Calu3 (cell line): Measurements from ENCODE around the gene C4orf54. TPM values are rescaled to one million over a fixed set of nuclear protein-coding genes. Genes with fewer than 3 reads are reported as not detected.
A peak's percentile ranks its signal among the peaks of the same experiment; 100 is the strongest.

ENCODE experiments used
- BruUV-seq: library from RNA; stranded (reverse); fragments of 400-500 nt; replicated peaks from 2 replicates; lab custom pipeline; 2021; lab: Mats Ljungman, UMichigan
- CTCF ChIA-PET: fragments of 300-600 bp; sonication (Branson Sonifier 250); formaldehyde crosslinking; loops from one replicate; lab custom pipeline; 2022; ENCODE audit warnings: antibody characterized with exemption; lab: Charles Lee
- DNase-seq: peaks from one replicate; pipeline ENCODE4 v3.0.0; 2022
- H3K27ac Mint-ChIP-seq: one replicate; pipeline ENCODE4 v1.8.0; 2022; ENCODE audit warnings: mixed read lengths; ENCODE audit not compliant: unreplicated experiment
- H3K27me3 Mint-ChIP-seq: one replicate; pipeline ENCODE4 v1.8.0; 2022; ENCODE audit warnings: mixed read lengths; ENCODE audit not compliant: unreplicated experiment
- H3K36me3 Mint-ChIP-seq: one replicate; pipeline ENCODE4 v1.8.0; 2022; ENCODE audit warnings: mild to moderate bottlenecking, moderate library complexity, mixed read lengths; ENCODE audit not compliant: insufficient read depth, unreplicated experiment
- H3K4me1 Mint-ChIP-seq: one replicate; pipeline ENCODE4 v1.8.0; 2022; ENCODE audit warnings: mild to moderate bottlenecking, low read depth, mixed read lengths; ENCODE audit not compliant: unreplicated experiment
- H3K4me3 Mint-ChIP-seq: one replicate; pipeline ENCODE4 v1.8.0; 2022; ENCODE audit warnings: mild to moderate bottlenecking, low read depth, moderate library complexity, mixed read lengths; ENCODE audit not compliant: unreplicated experiment
- H3K9me3 Mint-ChIP-seq: one replicate; pipeline ENCODE4 v1.8.0; 2022; ENCODE audit warnings: low read depth, mixed read lengths; ENCODE audit not compliant: unreplicated experiment
- intact Hi-C: fragments of 100-400 bp; cut with micrococcal nuclease; formaldehyde crosslinking; loops from one replicate; pipeline ENCODE4 v1.10.0; 2022; ENCODE audit not compliant: unreplicated experiment
- total RNA-seq: library from RNA; stranded (reverse); gene quantifications from 2 replicates; pipeline ENCODE4 v1.2.3, GENCODE V29; 2022
- TF ChIP-seq, protein P1 (sequence below): fragments of 200-600 bp; IDR thresholded peaks from one replicate; pipeline ENCODE4 v1.8.0; 2022; ENCODE audit warnings: antibody characterized with exemption; ENCODE audit not compliant: unreplicated experiment

The C4orf54 gene
- total RNA-seq, 1 experiment from 2014 or later = not detected

DNA sequence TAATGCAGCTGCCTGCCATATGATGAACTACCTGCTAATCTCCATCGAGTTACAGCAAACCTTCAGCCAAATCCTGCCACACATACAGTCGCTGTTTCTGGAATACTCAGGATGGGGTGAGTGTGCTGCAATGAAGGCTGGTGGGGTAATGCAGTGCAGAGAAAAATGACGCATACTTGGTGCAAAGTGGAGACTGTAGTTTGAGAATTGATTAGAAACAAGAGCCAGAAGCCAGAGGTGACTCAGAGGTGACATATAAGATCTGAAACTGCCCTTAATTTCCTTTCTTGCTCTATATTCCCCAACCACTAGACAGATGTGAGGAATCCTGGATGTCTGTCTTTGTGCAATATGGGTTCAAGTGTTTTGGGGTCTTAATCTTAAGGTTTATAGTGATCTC, 22.0 kb downstream of the C4orf54 start:
- no peaks in the 10 kb centered on the region for H3K36me3 Mint-ChIP-seq
- no peaks in the 10 kb centered on the region for H3K27me3 Mint-ChIP-seq
- H3K27ac Mint-ChIP-seq = no peak overlapping the region
- DNase-seq = peak; percentile 11
- no peaks in the 10 kb centered on the region for H3K9me3 Mint-ChIP-seq
- no peak overlapping the region for H3K4me3 Mint-ChIP-seq
- intact Hi-C loops = no loop called here
- TF ChIP-seq, protein P1, sequence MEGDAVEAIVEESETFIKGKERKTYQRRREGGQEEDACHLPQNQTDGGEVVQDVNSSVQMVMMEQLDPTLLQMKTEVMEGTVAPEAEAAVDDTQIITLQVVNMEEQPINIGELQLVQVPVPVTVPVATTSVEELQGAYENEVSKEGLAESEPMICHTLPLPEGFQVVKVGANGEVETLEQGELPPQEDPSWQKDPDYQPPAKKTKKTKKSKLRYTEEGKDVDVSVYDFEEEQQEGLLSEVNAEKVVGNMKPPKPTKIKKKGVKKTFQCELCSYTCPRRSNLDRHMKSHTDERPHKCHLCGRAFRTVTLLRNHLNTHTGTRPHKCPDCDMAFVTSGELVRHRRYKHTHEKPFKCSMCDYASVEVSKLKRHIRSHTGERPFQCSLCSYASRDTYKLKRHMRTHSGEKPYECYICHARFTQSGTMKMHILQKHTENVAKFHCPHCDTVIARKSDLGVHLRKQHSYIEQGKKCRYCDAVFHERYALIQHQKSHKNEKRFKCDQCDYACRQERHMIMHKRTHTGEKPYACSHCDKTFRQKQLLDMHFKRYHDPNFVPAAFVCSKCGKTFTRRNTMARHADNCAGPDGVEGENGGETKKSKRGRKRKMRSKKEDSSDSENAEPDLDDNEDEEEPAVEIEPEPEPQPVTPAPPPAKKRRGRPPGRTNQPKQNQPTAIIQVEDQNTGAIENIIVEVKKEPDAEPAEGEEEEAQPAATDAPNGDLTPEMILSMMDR = no peak
- peaks cover 49% of the 10 kb centered on the region for H3K4me1 Mint-ChIP-seq
- BruUV-seq = no TSS peak
- CTCF ChIA-PET = no interaction called here

DNA sequence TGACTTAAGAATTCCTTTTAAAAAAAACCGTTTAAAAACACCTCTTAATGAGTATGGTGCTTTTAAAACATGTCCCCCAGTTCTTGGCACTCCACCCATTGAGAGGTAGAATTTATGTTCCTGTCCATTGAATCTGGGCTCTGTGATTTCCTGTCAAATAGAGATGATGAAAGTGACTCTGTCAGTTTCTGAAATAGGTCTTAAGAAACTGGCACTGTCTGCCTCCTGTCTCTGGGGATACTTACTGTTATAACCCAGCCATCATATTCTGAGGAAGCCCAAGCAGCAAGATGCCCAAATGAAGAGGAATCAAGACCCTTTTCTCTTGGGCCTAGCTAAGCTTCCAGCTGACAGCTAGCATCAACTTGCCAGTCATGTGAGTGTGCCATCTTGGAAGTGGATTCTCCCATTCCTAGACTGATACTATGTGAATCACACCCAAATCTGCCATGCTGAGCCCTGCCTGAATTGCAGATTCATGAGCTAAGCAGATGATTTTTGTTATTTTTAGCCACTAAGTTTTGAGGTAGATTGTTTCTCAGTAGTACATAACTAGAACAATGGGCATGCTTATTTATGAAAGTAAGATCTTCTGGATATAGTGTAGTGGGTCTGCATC, 22.8 kb downstream of the C4orf54 start:
- CTCF ChIA-PET = no interaction called here
- TF ChIP-seq, protein P1 = no peak
- DNase-seq = no peak
- Mint-ChIP-seq H3K4me3 (no peak overlapping the region), H3K27ac (no peak overlapping the region), H3K9me3 (no peaks in the 10 kb centered on the region), H3K36me3 (no peaks in the 10 kb centered on the region), H3K27me3 (no peaks in the 10 kb centered on the region), H3K4me1 (peaks cover 51% of the 10 kb centered on the region)
- intact Hi-C loops = loop anchor here (5.0 kb wide), 1 partner anchor 73 kb away; the partner anchor contains the start of gene TRMT10A
- no TSS peak for BruUV-seq

DNA sequence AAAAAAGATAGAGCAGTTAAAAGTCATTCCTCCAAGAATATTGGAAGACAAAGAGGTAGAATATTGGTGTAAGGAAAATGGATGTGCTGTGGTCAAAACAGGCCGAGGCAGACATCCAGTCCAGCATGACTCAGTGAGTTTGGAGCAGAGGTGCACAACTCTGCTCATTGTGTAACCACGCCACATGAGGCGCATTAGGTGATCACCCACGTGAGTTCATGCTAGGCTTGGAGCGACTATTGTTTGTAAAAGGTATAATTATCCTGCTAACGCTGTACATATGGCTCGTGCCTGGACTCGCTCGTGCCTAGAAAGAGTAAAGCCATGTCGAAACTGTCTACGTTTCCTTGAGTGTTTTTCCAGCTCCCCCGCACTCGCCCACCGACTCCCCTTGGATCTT, 23.9 kb downstream of the C4orf54 start:
- BruUV-seq = no TSS peak
- TF ChIP-seq, protein P1 = no peak

DNA sequence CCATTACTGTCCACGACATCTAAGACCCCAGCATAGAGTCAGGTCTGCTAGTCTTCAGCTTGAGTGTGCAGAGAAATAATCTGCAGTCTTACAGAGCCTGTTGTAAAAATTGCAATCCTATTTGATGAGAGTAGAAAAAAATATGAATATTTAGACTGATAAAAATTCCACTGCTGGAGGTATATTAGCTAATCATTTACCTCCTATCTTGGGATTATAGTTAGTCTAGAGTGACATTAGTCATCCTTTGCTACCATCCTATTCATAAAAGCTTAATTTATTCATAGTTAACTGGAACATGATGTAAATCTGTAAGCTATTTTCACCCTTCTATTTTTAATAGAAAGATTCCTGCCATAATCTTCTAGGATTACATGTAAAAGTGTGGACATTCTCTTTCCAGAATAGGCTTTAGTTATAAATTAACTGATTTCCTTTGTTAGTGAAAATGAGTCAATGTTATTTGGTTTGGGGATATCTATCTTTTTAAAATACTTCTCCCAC, 26.7 kb downstream of the C4orf54 start:
- H3K9me3 Mint-ChIP-seq = no peaks in the 10 kb centered on the region
- DNase-seq = no peak
- H3K27ac Mint-ChIP-seq = no peak overlapping the region
- no peaks in the 10 kb centered on the region for H3K27me3 Mint-ChIP-seq
- H3K36me3 Mint-ChIP-seq = no peaks in the 10 kb centered on the region
- TF ChIP-seq, protein P1 = no peak
- intact Hi-C loops = loop anchor here (5.0 kb wide), 1 partner anchor 69 kb away; the partner anchor contains the start of gene TRMT10A
- no peak overlapping the region for H3K4me3 Mint-ChIP-seq
- no TSS peak for BruUV-seq
- CTCF ChIA-PET = interaction anchor here (1.0 kb wide), 1 partner anchor 67 kb away, joined by 3 read pairs; the partner anchor contains the start of gene TRMT10A
- peaks cover 39% of the 10 kb centered on the region for H3K4me1 Mint-ChIP-seq

More for the DNA sequence above, 23.9 kb downstream of the C4orf54 start:
- Mint-ChIP-seq H3K4me3 (no peak overlapping the region), H3K27me3 (no peaks in the 10 kb centered on the region), H3K9me3 (no peaks in the 10 kb centered on the region), H3K36me3 (no peaks in the 10 kb centered on the region), H3K4me1 (peaks cover 51% of the 10 kb centered on the region), H3K27ac (no peak overlapping the region)
- DNase-seq = no peak
- intact Hi-C loops = loop anchor here (5.0 kb wide), 1 partner anchor 71 kb away; the partner anchor contains the start of gene TRMT10A
- CTCF ChIA-PET = no interaction called here
